Activated CD8-positive, alpha-beta T cell treated with anti-CD3 and anti-CD28 coated beads for 36 hours (primary cell): ENCODE results near the gene TBCCD1. TPM values are rescaled to one million over a fixed set of nuclear protein-coding genes. Genes with fewer than 3 reads are reported as not detected.

ENCODE experiments used
- ATAC-seq: fragments of 200-7000 bp; cut with Tn5 transposase; one replicate; pipeline ENCODE4 v1.10.0; 2021; ENCODE audit warnings: mild to moderate bottlenecking, moderate library complexity
- CTCF ChIA-PET: fragments of 350-600 bp; sonication (Branson Sonifier 250); formaldehyde crosslinking; loops from one replicate; lab custom pipeline; 2021; ENCODE audit warnings: antibody characterized with exemption; lab: Charles Lee
- POLR2A ChIA-PET: fragments of 350-600 bp; sonication (Branson Sonifier 250); formaldehyde crosslinking; loops from one replicate; lab custom pipeline; 2021; ENCODE audit warnings: antibody characterized with exemption; lab: Charles Lee
- DNase-seq: peaks from one replicate; pipeline ENCODE4 v3.0.0-alpha.2; 2020
- H3K27ac Mint-ChIP-seq: one replicate; pipeline ENCODE4 v1.8.0; 2021; ENCODE audit warnings: mild to moderate bottlenecking, mixed read lengths
- H3K27me3 Mint-ChIP-seq: one replicate; pipeline ENCODE4 v1.8.0; 2021; ENCODE audit warnings: mixed read lengths
- H3K36me3 Mint-ChIP-seq: one replicate; pipeline ENCODE4 v1.8.0; 2021; ENCODE audit warnings: low read depth, mixed read lengths
- H3K4me1 Mint-ChIP-seq: one replicate; pipeline ENCODE4 v1.8.0; 2021; ENCODE audit warnings: low read depth, mixed read lengths
- H3K4me3 Mint-ChIP-seq: one replicate; pipeline ENCODE4 v1.8.0; 2021; ENCODE audit warnings: mild to moderate bottlenecking, moderate library complexity, mixed read lengths
- H3K9me3 Mint-ChIP-seq: one replicate; pipeline ENCODE4 v1.8.0; 2021; ENCODE audit warnings: mixed read lengths
- intact Hi-C: fragments of 100-400 bp; cut with micrococcal nuclease; formaldehyde crosslinking; loops from one replicate; pipeline ENCODE4 v1.10.0; 2022
- total RNA-seq, 2 experiments: library from RNA; stranded (reverse); gene quantifications; one replicate each; pipeline ENCODE4 v1.2.3, GENCODE V29; 2021
- TF ChIP-seq, protein P1 (sequence below): fragments of 200-600 bp; IDR thresholded peaks from one replicate; pipeline ENCODE4 v1.8.0; 2022; ENCODE audit warnings: antibody characterized with exemption, mild to moderate bottlenecking

TBCCD1 gene
- total RNA-seq, 2 experiments from 2014 or later: 9.8 to 10.8 TPM

DNA sequence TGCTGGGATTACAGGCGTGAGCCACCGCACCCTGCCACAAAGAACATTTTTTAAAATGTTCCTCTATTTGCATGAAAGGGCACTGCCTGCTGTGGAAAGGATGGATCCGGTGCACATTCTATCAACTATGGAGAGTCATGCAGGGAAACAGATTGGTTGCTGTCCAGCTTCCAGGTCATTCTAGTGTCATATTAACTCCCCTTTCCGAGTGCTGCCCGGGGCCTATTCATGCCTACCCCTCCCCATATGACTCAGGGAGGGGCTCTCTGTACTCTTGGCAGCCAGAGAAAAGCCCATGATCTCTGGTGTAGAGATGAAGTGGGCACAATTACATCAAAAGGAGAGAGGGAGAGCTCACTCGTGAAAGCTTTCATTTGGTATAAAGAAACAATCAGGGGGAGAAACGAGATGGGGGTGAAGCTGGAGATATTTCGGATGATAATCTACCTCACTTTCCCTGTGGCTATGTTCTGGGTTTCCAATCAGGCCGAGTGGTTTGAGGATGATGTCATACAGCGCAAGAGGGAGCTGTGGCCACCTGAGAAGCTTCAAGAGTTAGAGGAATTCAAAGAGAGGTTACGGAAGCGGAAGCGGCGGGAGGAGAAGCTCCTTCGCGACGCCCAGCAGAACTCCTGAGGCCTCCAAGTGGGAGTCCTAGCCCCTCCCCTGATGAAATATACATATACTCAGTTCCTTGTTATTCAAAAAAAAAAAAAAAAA is 29.6 kb upstream of the TBCCD1 start:
- H3K27me3 Mint-ChIP-seq: peaks cover 2% of the 10 kb centered on the region
- TF ChIP-seq, protein P1, sequence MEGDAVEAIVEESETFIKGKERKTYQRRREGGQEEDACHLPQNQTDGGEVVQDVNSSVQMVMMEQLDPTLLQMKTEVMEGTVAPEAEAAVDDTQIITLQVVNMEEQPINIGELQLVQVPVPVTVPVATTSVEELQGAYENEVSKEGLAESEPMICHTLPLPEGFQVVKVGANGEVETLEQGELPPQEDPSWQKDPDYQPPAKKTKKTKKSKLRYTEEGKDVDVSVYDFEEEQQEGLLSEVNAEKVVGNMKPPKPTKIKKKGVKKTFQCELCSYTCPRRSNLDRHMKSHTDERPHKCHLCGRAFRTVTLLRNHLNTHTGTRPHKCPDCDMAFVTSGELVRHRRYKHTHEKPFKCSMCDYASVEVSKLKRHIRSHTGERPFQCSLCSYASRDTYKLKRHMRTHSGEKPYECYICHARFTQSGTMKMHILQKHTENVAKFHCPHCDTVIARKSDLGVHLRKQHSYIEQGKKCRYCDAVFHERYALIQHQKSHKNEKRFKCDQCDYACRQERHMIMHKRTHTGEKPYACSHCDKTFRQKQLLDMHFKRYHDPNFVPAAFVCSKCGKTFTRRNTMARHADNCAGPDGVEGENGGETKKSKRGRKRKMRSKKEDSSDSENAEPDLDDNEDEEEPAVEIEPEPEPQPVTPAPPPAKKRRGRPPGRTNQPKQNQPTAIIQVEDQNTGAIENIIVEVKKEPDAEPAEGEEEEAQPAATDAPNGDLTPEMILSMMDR: no peak
- ChIA-PET CTCF (interaction anchor here (1.3 to 17.4 kb wide), 2 partner anchors 14 to 19 kb away, joined by 5 to 185 read pairs; no protein-coding TSS in a partner anchor), POLR2A (interaction anchor here (1.1 kb wide), 1 partner anchor 9 kb away, joined by 5 read pairs; no protein-coding TSS in a partner anchor)
- H3K36me3 Mint-ChIP-seq: no peaks in the 10 kb centered on the region
- no peak overlapping the region for H3K27ac Mint-ChIP-seq
- ATAC-seq (no peak), DNase-seq (no peak)
- H3K4me3 Mint-ChIP-seq: no peak overlapping the region
- intact Hi-C loops: no loop called here
- H3K4me1 Mint-ChIP-seq: no peaks in the 10 kb centered on the region
- H3K9me3 Mint-ChIP-seq: no peaks in the 10 kb centered on the region

DNA sequence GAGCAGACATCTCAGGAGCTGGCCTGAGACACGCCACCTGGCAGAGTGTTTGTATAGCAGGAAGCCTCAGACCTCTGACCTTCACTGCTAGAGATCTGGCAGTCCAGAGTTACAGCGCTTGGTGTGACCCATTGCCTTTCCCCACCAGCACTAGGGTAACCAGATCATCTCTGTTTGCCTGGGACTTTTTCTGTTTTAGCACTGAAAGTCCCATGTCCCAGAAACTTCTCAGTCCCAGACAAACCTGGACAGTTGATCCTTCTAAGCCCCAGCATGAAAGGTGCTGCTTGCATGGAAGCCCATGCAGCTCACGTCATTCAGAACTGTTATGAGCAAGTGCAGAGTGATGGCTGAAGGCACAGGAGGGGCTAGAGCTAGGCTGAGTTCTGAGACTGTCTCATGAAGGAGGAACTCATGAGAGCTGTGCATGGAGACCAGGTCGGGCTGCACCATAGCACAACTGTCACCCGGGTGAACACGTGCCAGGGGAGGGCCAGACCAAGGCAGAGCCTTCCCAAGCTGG is 27.5 kb upstream of the TBCCD1 start:
- CTCF ChIA-PET: interaction anchor here (2.3 to 17.4 kb wide), 2 partner anchors 9 to 21 kb away, joined by 6 to 185 read pairs; no protein-coding TSS in a partner anchor
- no peak overlapping the region for H3K4me3 Mint-ChIP-seq
- no peak for ATAC-seq
- no peaks in the 10 kb centered on the region for H3K36me3 Mint-ChIP-seq
- H3K27ac Mint-ChIP-seq: no peak overlapping the region
- H3K4me1 Mint-ChIP-seq: peaks cover 11% of the 10 kb centered on the region
- TF ChIP-seq, protein P1: no peak
- POLR2A ChIA-PET: no interaction called here
- H3K9me3 Mint-ChIP-seq: no peaks in the 10 kb centered on the region
- no peak for DNase-seq
- peaks cover 2% of the 10 kb centered on the region for H3K27me3 Mint-ChIP-seq
- intact Hi-C loops: no loop called here

DNA sequence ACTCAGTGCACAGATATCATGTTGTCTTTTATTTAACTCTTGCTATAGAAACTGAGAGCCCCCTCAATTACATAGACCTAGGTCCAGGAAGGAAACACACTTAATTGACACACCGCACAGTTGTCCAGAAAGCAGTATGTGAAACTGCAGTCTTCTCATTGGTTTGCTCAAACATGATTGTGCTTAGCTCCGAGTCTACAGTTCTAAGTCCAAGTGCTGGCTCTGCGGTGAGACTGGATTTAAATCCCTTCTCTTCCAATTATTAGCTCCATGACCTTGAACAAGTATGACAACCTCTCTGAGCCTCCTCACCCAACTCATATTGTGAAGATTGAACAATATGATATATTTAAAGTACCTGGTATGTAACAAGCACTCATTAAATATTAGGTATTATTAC is 26.7 kb upstream of the TBCCD1 start:
- POLR2A ChIA-PET: no interaction called here
- CTCF ChIA-PET: interaction anchor here (2.3 to 17.4 kb wide), 2 partner anchors 8 to 22 kb away, joined by 6 to 185 read pairs; no protein-coding TSS in a partner anchor

DNA sequence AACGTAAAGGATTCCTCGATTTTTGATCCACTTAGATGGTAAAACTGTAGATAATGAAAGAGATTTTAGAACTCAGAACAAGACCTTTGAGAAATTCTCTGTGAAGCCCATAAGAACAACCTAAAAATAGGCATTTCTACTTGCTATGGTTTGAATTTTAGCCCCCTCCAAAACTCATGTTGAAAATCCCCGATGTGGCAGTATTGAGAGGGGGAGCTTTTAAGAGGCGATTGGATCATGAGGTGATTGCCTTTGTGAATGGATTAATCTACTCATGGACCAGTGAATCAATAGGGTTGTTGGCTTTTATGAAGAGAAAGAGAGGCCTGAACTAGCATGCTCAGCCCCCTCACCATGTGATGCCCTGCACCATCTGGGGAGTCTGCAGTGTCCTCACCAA is 25.5 kb upstream of the TBCCD1 start:
- ChIA-PET POLR2A (interaction anchor here (1.3 kb wide), 1 partner anchor 16 kb away, joined by 3 read pairs; no protein-coding TSS in a partner anchor), CTCF (interaction anchor here (0.6 to 17.4 kb wide), 4 partner anchors 10 to 69 kb away, joined by 3 to 185 read pairs (median 3); no protein-coding TSS in a partner anchor)
- Mint-ChIP-seq H3K4me3 (no peak overlapping the region), H3K27me3 (no peaks in the 10 kb centered on the region), H3K9me3 (no peaks in the 10 kb centered on the region), H3K36me3 (no peaks in the 10 kb centered on the region), H3K4me1 (peaks cover 20% of the 10 kb centered on the region), H3K27ac (no peak overlapping the region)
- ATAC-seq: no peak
- intact Hi-C loops: no loop called here
- DNase-seq: no peak
- TF ChIP-seq, protein P1: no peak

More for the DNA sequence above, 26.7 kb upstream of the TBCCD1 start:
- Mint-ChIP-seq H3K36me3 (no peaks in the 10 kb centered on the region), H3K9me3 (no peaks in the 10 kb centered on the region), H3K27me3 (peaks cover 2% of the 10 kb centered on the region), H3K4me1 (peaks cover 14% of the 10 kb centered on the region), H3K4me3 (no peak overlapping the region), H3K27ac (no peak overlapping the region)
- no peak for ATAC-seq
- no peak for DNase-seq
- TF ChIP-seq, protein P1: no peak
- intact Hi-C loops: no loop called here
